Liver (tissue), 9 donors: ENCODE results near the gene GINS2. TPM values are rescaled to one million over a fixed set of nuclear protein-coding genes. Genes with fewer than 3 reads are reported as not detected.

Experiments used
- DNase-seq: peaks from one replicate; pipeline ENCODE4 v3.0.0-alpha.2; 2017; ENCODE audit warnings: low spot score
- H3K27ac ChIP-seq, 2 donors: one replicate each; pipeline ENCODE4 v1.7.0; 2013; ENCODE audit warnings: inconsistent platforms in 2 of 2, low read length in 2 of 2, control low read depth in 1 of 2, low read depth in 1 of 2, mild to moderate bottlenecking in 1 of 2
- H3K27me3 ChIP-seq, 4 donors: one replicate each; pipeline versions ENCODE4 v1.6.1 to v1.7.0; 2013; ENCODE audit warnings: low read length in 3 of 4, inconsistent platforms in 1 of 4, mild to moderate bottlenecking in 1 of 4, moderate library complexity in 1 of 4; ENCODE audit not compliant: control insufficient read depth in 4 of 4, insufficient read depth in 4 of 4
- H3K36me3 ChIP-seq, 4 donors: one replicate each; pipeline versions ENCODE4 v1.6.1 to v1.7.0; 2013; ENCODE audit warnings: low read length in 3 of 4, mild to moderate bottlenecking in 3 of 4, low read depth in 1 of 4, moderate library complexity in 1 of 4; ENCODE audit not compliant: control insufficient read depth in 4 of 4, insufficient read depth in 3 of 4
- H3K4me1 ChIP-seq, 4 donors: one replicate each; pipeline versions ENCODE4 v1.6.1 to v1.7.0; 2013; ENCODE audit warnings: low read length in 3 of 4, mild to moderate bottlenecking in 3 of 4, moderate library complexity in 1 of 4; ENCODE audit not compliant: control insufficient read depth in 4 of 4, insufficient read depth in 4 of 4
- H3K4me3 ChIP-seq, 3 donors: one replicate each; pipeline versions ENCODE4 v1.6.1 to v1.7.0; 2013; ENCODE audit warnings: low read length in 3 of 3, control low read depth in 1 of 3, low read depth in 1 of 3, mild to moderate bottlenecking in 1 of 3
- H3K9ac ChIP-seq, 2 donors: one replicate each; pipeline ENCODE4 v1.7.0; 2013; ENCODE audit warnings: low read length in 2 of 2, mild to moderate bottlenecking in 2 of 2, moderate library complexity in 2 of 2, control low read depth in 1 of 2, low read depth in 1 of 2
- H3K9me3 ChIP-seq, 4 donors: one replicate each; pipeline versions ENCODE4 v1.6.1 to v1.7.0; 2013; ENCODE audit warnings: low read length in 3 of 4; ENCODE audit not compliant: control insufficient read depth in 4 of 4
- ATF3 ChIP-seq: IDR thresholded peaks from 2 replicates; pipeline ENCODE4 v1.6.1; 2016; ENCODE audit warnings: antibody characterized with exemption
- CTCF ChIP-seq: fragments of 150-350 bp; IDR thresholded peaks from 2 replicates; pipeline ENCODE4 v1.5.1; 2017; ENCODE audit warnings: improper control_type of control experiment, low read depth, low read length; ENCODE audit not compliant: missing input control
- EGR1 ChIP-seq, 2 donors: IDR thresholded peaks; 2 replicates each; pipeline ENCODE4 v1.6.1; 2016 to 2018; ENCODE audit warnings: antibody characterized with exemption in 2 of 2, low read depth in 2 of 2
- FOXA1 ChIP-seq: IDR thresholded peaks from 2 replicates; pipeline ENCODE4 v1.6.1; 2016; ENCODE audit warnings: antibody characterized with exemption
- FOXA2 ChIP-seq: IDR thresholded peaks from 2 replicates; pipeline ENCODE4 v1.6.1; 2016; ENCODE audit warnings: antibody characterized with exemption
- GABPA ChIP-seq, 2 donors: IDR thresholded peaks in 1 of 2; conservative IDR thresholded peaks in 1 of 2; 2 replicates each; pipeline ENCODE4 v1.6.1; 2016; ENCODE audit warnings: antibody characterized with exemption in 2 of 2, mild to moderate bottlenecking in 1 of 2, moderate library complexity in 1 of 2
- HNF4A ChIP-seq, 2 donors: conservative IDR thresholded peaks; 2 replicates each; pipeline ENCODE4 v1.6.1; 2016; ENCODE audit warnings: antibody characterized with exemption in 2 of 2, mild to moderate bottlenecking in 2 of 2
- HNF4G ChIP-seq: IDR thresholded peaks from 2 replicates; pipeline ENCODE4 v1.6.1; 2016; ENCODE audit warnings: antibody characterized with exemption
- JUND ChIP-seq, 2 donors: IDR thresholded peaks; 2 replicates each; pipeline ENCODE4 v1.6.1; 2016; ENCODE audit warnings: antibody characterized with exemption in 2 of 2
- MAX ChIP-seq: IDR thresholded peaks from 2 replicates; pipeline ENCODE4 v1.6.1; 2016; ENCODE audit warnings: antibody characterized with exemption
- NR2F2 ChIP-seq: IDR thresholded peaks from 2 replicates; pipeline ENCODE4 v1.6.1; 2016; ENCODE audit warnings: antibody characterized with exemption
- RAD21 ChIP-seq, 2 donors: IDR thresholded peaks; 2 replicates each; pipeline ENCODE4 v1.6.1; 2016; ENCODE audit warnings: antibody characterized with exemption in 2 of 2, mild to moderate bottlenecking in 2 of 2
- REST ChIP-seq: IDR thresholded peaks from 2 replicates; pipeline ENCODE4 v1.6.1; 2016; ENCODE audit warnings: antibody characterized with exemption, mild to moderate bottlenecking
- RXRA ChIP-seq, 2 donors: IDR thresholded peaks; 2 replicates each; pipeline ENCODE4 v1.6.1; 2017 to 2018; ENCODE audit warnings: antibody characterized with exemption in 2 of 2, mild to moderate bottlenecking in 1 of 2
- SP1 ChIP-seq: IDR thresholded peaks from 2 replicates; pipeline ENCODE4 v1.6.1; 2018; ENCODE audit warnings: antibody characterized with exemption, mild to moderate bottlenecking
- TAF1 ChIP-seq: conservative IDR thresholded peaks from 2 replicates; pipeline ENCODE4 v1.6.1; 2016; ENCODE audit warnings: antibody characterized with exemption, mild to moderate bottlenecking
- YY1 ChIP-seq: IDR thresholded peaks from 2 replicates; pipeline ENCODE4 v1.6.1; 2016; ENCODE audit warnings: antibody characterized with exemption, mild to moderate bottlenecking
- ZBTB33 ChIP-seq: IDR thresholded peaks from 2 replicates; pipeline ENCODE4 v1.6.1; 2016; ENCODE audit warnings: antibody characterized with exemption
- WGBS: extraction: QIAGEN DNeasy Blood & Tissue Kit; methylation state at CpG from one replicate; pipeline ENCODE4 v1.1.7; 2013; 5-methylcytosine and 5-hydroxymethylcytosine counted together
- polyA plus RNA-seq, 2 donors: library from polyadenylated mRNA; stranded (reverse) in 1 of 2; unstranded in 1 of 2; fragments of 200-250 nt in 1 of 2; fragments of >200 nt in 1 of 2; fragmentation: Nextera tagmentation in 1 of 2; extraction: Ambion mirVana in 1 of 2; gene quantifications; one replicate each; pipeline versions ENCODE4 v1.2.1 to v1.2.3, GENCODE V29; 2013 to 2015
- total RNA-seq, 2 donors: library from RNA; depleted of rRNA; stranded (reverse); fragments of >200 nt; gene quantifications; one replicate each; pipeline ENCODE4 v1.2.3, GENCODE V29; 2014
- donor health status: healthy.
- donor health status: healthy.
- donor health status: healthy.
- donor health status: healthy.
- donor health status: healthy.

Gene GINS2
- total and polyA plus RNA-seq, 4 donors: 0.17 to 9.3 (median 0.86) TPM

- no peak overlapping the region for H3K4me3 ChIP-seq
- H3K9me3 ChIP-seq: no peaks in the 10 kb centered on the region
- no peaks in the 10 kb centered on the region for H3K27me3 ChIP-seq
- H3K4me1 ChIP-seq: peaks cover 18 to 50% (median 34%) of the 10 kb centered on the region in 4 donors
- no peak overlapping the region for H3K9ac ChIP-seq
- 79% methylated on average over 8 of the region's 8 CpGs for WGBS
- no peak overlapping the region for H3K27ac ChIP-seq
- no peak for TF ChIP-seq HNF4A (conservative IDR thresholded peaks at IDR 0.05)
- no peak for TF ChIP-seq ATF3
- TF ChIP-seq TAF1: no peak
- TF ChIP-seq NR2F2: no peak
- TF ChIP-seq ZBTB33: no peak
- no peak for TF ChIP-seq MAX
- TF ChIP-seq JUND (IDR thresholded peaks at IDR 0.05): no peak
- TF ChIP-seq FOXA1: no peak
- no peak for TF ChIP-seq EGR1 (IDR thresholded peaks at IDR 0.05; ENCODE audit: low read depth in 2 of 2)
- TF ChIP-seq FOXA2: no peak
- no peak for TF ChIP-seq CTCF
- TF ChIP-seq SP1: no peak
- no peak for DNase-seq
- H3K36me3 ChIP-seq: peaks cover 0 to 4% (median 1%) of the 10 kb centered on the region in 4 donors
These were observed 45.1 kb downstream of the GINS2 start for GRCh38 chr16:85643631-85644030.

- no peaks in the 10 kb centered on the region for H3K9me3 ChIP-seq
- peaks cover 0 to 3% (median 1%) of the 10 kb centered on the region in 4 donors for H3K36me3 ChIP-seq
- no peak overlapping the region for H3K27ac ChIP-seq
- peaks cover 18 to 55% (median 39%) of the 10 kb centered on the region in 4 donors for H3K4me1 ChIP-seq
- DNase-seq: no peak
- no peaks in the 10 kb centered on the region for H3K27me3 ChIP-seq
- no peak overlapping the region for H3K4me3 ChIP-seq
- H3K9ac ChIP-seq: no peak overlapping the region
- 87% methylated on average over 32 of the region's 32 CpGs for WGBS
- TF ChIP-seq ZBTB33 (no peak), FOXA2 (no peak), JUND (IDR thresholded peaks at IDR 0.05) (no peak), REST (no peak), MAX (no peak), HNF4A (conservative IDR thresholded peaks at IDR 0.05) (no peak), NR2F2 (no peak), YY1 (no peak), RAD21 (IDR thresholded peaks at IDR 0.05) (no peak), HNF4G (no peak), GABPA (IDR thresholded peaks at IDR 0.05 in 1 of 2, conservative IDR thresholded peaks at IDR 0.05 in 1 of 2) (no peak), TAF1 (no peak), RXRA (IDR thresholded peaks at IDR 0.05) (no peak), EGR1 (IDR thresholded peaks at IDR 0.05; ENCODE audit: low read depth in 2 of 2) (no peak), FOXA1 (no peak), SP1 (no peak), ATF3 (no peak)
These were observed 45.9 kb downstream of the GINS2 start for GRCh38 chr16:85642762-85643358.
